ENCODE results near the gene ABHD13. TPM values are rescaled to one million over a fixed set of nuclear protein-coding genes. Genes with fewer than 3 reads are reported as not detected.

The ABHD13 gene
- total RNA-seq (2014; rRNA removed; shearing (Covaris generic); ENCODE audit: low replicate concordance): 0.78 and 2.6 TPM in 2 replicates

DNA sequence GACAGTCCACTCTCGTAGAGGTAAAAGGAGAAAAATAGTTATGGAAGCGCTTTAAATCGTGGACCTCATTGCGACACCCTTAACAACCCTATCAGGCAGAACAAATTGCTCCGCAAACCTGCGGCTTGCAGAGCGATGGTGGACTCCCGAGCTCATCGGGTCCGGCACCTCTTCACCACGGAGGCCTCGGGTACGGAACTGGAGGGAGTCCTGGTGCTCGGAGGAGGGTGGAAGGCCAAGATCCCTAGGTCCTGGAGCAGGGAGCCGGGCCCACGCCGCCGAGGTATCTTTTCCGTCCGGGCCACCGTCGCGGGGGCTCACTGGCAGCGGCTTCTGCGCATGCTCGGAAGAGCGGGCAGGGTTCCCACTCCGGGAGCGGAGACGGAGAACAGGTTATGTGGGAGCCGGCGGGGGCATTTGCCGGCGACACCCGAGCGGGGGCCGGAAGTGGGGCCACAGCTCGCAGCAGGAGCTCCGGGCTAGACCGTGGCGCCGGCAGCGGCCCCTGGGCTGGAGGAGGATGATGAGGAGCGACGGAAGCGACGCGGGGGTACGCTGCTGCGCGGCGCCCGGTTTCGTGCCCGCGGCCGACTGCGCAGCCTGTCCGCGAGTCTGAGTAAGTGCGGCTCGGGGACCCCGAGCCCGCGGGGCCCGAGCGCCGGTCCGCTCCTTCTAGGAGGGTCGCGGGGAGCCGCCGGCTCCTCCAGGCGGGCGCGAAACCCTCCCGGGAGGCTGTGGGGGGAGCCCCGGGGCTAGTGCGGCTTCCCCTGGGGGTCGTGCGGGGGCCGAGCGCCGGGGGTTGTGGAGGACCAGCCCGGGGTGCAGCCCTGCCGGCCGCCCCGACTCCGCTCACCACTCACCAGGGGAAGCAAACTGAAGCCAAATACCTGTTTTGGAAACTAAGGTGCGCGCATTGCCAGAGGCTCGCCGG lies at the start of gene ABHD13:
ABHD13 (plus strand) TSS at position 349 of the 931 bp plus-strand sequence. CDS start 10,827 bp downstream, outside the sequence.
- DNase-seq (ENCODE audit: low read depth): peak; percentile 85
- in situ Hi-C loops (cut with HindIII; ENCODE audit: low pct_unique_long_range_greater_than_20kb, low sequenced_read_pairs): no loop called here

DNA sequence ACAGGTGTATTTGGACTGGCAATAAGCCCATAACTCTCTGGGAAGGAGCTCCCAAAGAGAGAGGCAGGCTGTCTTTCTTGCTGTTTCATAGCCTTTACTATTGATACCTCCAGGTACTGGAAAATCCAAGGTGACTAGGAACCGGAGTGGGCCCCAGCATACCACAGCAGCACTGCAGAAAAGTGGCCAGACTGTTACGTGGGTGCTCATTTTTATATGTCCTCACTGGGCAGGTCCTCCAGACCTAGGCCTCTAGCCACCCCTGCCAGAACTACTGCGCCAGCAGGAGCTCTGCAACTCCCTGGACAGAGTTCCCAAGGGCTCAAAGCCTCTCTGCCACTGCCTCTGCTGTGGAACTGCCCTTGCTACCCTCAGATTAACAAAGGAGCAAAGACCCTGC lies 49.3 kb upstream of the ABHD13 start:
- DNase-seq (ENCODE audit: low read depth): no peak
- in situ Hi-C loops (cut with HindIII; ENCODE audit: low pct_unique_long_range_greater_than_20kb, low sequenced_read_pairs): no loop called here

DNA sequence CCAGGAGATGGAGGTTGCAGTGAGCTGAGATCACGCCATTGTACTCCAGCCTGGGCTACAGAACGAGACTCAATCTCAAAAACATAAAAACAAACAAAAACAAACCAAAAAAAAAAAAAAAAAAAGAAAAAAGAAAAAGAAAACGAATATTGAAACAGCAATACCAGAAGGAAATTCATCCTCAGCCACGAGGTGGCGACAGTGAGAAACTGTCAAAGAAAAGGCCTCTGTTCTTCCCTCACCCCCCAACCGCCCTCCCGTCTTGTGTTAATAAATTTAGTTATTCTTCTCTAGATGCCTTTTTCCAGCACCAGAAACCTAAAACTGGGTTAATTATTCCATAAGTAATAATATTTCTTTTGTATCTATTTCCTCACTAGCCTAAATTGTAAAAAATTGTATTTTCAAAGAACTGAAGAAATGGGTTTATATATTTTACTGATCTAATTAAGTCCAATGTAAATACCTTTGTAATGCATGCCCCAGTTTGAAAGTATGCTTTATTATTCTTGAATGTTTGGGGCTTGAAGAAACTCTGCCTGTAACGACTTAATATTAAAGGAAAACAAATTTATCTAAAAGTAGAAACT lies 41.4 kb upstream of the ABHD13 start:
- DNase-seq (ENCODE audit: low read depth): no peak
- in situ Hi-C loops (cut with HindIII; ENCODE audit: low pct_unique_long_range_greater_than_20kb, low sequenced_read_pairs): no loop called here

- DNase-seq (ENCODE audit: low read depth): no peak
- in situ Hi-C loops (cut with HindIII; ENCODE audit: low pct_unique_long_range_greater_than_20kb, low sequenced_read_pairs): no loop called here
Measured at GRCh38 chr13:108178078-108178477, 40.1 kb upstream of the ABHD13 start.

DNA sequence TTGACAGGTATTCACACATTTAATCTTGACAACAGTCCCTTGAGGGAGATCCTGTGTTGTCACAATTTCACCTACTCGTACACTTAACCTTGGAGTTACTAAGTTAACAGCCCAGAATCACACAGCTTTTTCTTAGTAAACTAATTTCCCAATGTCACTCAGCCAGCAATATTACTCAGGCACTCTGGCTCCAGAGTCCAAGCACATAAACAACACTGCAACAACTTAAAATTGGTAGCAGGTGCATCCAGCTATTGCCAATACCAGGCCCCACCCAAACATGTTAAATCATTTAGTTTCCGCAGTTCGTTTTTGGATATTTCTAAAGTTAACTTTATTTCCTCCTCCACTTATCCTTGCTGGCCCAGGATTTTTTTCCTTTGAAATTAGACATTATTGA lies 35.5 kb upstream of the ABHD13 start:
- in situ Hi-C loops (cut with HindIII; ENCODE audit: low pct_unique_long_range_greater_than_20kb, low sequenced_read_pairs): no loop called here
- no peak for DNase-seq (ENCODE audit: low read depth)

GRCh38 chr13:108185223-108185622 lies 33.0 kb upstream of the ABHD13 start:
- DNase-seq (ENCODE audit: low read depth): no peak
- in situ Hi-C loops (cut with HindIII; ENCODE audit: low pct_unique_long_range_greater_than_20kb, low sequenced_read_pairs): no loop called here

DNA sequence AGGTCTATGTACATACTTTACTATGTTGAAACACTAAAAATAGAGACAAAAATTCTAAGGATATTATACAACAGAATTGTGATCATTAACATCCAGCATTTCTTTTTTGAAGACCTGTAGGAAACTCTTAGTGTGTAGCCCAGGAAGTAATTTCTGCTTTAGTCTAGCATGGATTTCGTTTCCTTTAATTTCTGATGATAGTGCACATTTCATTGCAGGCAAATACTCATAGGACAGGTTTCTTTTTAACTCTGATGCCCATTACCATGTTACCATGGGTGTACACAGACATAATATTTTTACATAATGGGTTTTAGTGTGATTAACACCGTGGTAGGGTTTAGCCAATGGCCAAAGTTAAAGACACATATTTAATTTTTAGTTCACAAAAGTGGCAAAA lies 29.9 kb upstream of the ABHD13 start:
- DNase-seq (ENCODE audit: low read depth): no peak
- in situ Hi-C loops (cut with HindIII; ENCODE audit: low pct_unique_long_range_greater_than_20kb, low sequenced_read_pairs): no loop called here

DNA sequence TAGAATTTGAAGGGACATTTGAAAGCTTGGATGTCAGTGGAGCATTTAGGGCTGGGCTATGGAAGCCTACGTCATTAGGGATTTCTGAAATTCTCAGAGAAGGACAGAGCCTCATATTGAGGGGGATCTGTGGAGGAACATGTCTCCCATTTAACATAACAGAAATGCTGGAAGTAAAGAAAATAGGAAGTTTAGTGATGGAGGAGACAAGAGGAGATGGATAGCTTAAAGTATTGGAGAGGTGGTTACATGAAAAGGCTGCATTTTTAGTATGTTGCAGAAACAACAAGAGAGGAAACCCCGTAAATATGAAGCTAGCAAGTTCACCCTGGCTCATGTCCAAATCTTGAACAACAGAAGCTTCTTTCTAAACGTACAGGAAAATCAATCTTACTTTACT lies 27.3 kb upstream of the ABHD13 start:
- in situ Hi-C loops (cut with HindIII; ENCODE audit: low pct_unique_long_range_greater_than_20kb, low sequenced_read_pairs): no loop called here
- DNase-seq (ENCODE audit: low read depth): no peak

DNA sequence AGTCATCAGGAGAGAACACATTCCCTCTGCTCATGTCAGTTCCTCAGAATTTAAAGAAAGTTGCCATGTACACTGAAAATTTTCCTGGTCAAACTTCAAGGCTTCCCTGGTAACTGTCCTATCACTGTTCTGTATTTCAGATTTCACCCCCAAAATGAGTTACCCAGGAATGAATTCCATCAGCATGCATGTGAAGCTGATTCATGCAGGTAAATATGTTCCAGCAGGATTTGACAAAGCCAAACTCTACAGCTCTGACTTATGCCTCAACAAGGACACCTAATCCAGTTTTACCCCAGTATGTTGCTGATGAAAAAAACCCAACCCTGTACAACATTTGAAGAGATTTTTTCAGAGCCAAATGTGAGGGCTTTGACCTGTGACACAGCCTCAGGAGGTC lies 24.4 kb upstream of the ABHD13 start:
- in situ Hi-C loops (cut with HindIII; ENCODE audit: low pct_unique_long_range_greater_than_20kb, low sequenced_read_pairs): no loop called here
- DNase-seq (ENCODE audit: low read depth): no peak

- in situ Hi-C loops (cut with HindIII; ENCODE audit: low pct_unique_long_range_greater_than_20kb, low sequenced_read_pairs): no loop called here
- DNase-seq (ENCODE audit: low read depth): no peak
Measured at GRCh38 chr13:108194435-108194936, 23.7 kb upstream of the ABHD13 start.

DNA sequence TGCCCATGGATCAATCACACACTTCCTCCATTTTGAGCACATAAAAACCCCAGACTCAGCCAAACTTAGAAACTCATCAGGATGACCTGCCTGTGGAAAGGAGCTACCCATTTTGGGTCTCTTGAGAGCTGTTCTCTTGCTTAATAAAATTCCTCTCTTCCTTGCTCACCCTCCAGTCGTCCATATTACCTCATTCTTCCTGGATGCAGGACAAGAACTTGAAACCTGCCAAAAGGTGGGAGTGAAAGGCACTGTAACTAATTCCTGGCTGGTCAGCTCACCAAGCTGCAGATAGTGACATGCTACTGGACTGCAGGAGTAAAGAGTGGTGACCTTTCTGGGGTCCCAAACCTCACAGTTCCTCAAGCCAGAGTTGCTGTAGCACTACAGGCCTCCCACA lies 23.0 kb upstream of the ABHD13 start:
- DNase-seq (ENCODE audit: low read depth): no peak
- in situ Hi-C loops (cut with HindIII; ENCODE audit: low pct_unique_long_range_greater_than_20kb, low sequenced_read_pairs): no loop called here

GRCh38 chr13:108195861-108196260 lies 22.3 kb upstream of the ABHD13 start:
- in situ Hi-C loops (cut with HindIII; ENCODE audit: low pct_unique_long_range_greater_than_20kb, low sequenced_read_pairs): no loop called here
- DNase-seq (ENCODE audit: low read depth): no peak

- in situ Hi-C loops (cut with HindIII; ENCODE audit: low pct_unique_long_range_greater_than_20kb, low sequenced_read_pairs): no loop called here
- DNase-seq (ENCODE audit: low read depth): no peak
Measured at GRCh38 chr13:108200781-108201398, 17.3 kb upstream of the ABHD13 start.

DNA sequence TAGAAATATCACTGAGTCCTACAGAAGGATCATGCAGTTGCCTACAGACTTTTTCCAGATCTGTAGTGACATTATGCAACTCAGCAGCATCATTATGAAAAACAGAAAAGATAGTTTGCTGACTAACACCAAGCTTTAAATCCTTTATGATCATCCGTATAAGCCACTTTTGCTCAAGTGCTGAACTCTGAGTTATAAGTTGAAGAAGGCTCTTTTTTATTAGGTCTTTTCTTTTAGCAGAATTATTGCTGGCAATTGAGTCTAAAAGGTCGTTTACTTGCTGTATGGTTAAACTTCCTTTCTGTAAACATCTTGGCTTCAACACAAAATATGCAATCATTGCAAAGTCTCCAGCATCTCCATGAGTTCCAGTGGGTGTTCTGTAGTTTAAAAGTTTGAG lies 7.6 kb upstream of the ABHD13 start:
- in situ Hi-C loops (cut with HindIII; ENCODE audit: low pct_unique_long_range_greater_than_20kb, low sequenced_read_pairs): no loop called here
- DNase-seq (ENCODE audit: low read depth): no peak

DNA sequence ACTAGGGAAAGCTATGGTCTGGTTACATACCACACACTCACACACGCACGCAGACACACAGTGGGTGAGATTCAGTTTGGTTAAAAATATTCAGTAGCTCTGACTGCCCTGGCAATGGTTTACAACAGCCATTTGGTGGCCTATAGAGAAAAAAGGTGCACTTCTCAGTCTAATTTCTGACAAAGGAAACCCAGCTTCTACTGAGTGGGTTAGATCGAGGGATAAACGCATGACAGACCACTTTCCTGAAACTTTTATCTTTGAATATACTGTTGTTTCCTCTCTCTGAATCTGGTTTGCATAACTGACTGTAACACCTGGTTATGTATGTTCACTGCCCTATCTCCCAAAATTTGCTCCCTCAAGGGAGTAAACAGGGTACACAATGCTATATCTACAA lies 5.3 kb upstream of the ABHD13 start:
- no peak for DNase-seq (ENCODE audit: low read depth)
- in situ Hi-C loops (cut with HindIII; ENCODE audit: low pct_unique_long_range_greater_than_20kb, low sequenced_read_pairs): no loop called here

- in situ Hi-C loops (cut with HindIII; ENCODE audit: low pct_unique_long_range_greater_than_20kb, low sequenced_read_pairs): no loop called here
Measured at GRCh38 chr13:108213946-108214345, 4.2 kb upstream of the ABHD13 start.

GRCh38 chr13:108214441-108215271 lies 3.5 kb upstream of the ABHD13 start:
- DNase-seq (ENCODE audit: low read depth): no peak
- in situ Hi-C loops (cut with HindIII; ENCODE audit: low pct_unique_long_range_greater_than_20kb, low sequenced_read_pairs): no loop called here

More at GRCh38 chr13:108213946-108214345, 4.2 kb upstream of the ABHD13 start:
- DNase-seq (ENCODE audit: low read depth): no peak

- peak; percentile 69 for DNase-seq (ENCODE audit: low read depth)
- in situ Hi-C loops (cut with HindIII; ENCODE audit: low pct_unique_long_range_greater_than_20kb, low sequenced_read_pairs): no loop called here
Measured at GRCh38 chr13:108215436-108215835, 2.8 kb upstream of the ABHD13 start, which contains the start of gene LIG4. LIG4 (minus strand) TSS chr13:108215536; CDS start chr13:108211268, 4,268 bp downstream.
